GM18861 (cell line): ENCODE results near the gene TCF25.

ENCODE experiments used
- ATAC-seq: cut with Tn5 transposase; IDR thresholded peaks from one replicate; pipeline ENCODE4 v1.9.1; 2021; ENCODE audit not compliant: unreplicated experiment

Gene TCF25

GRCh38 chr16:89843409-89844350, 29.7 kb upstream of the TCF25 start:
- ATAC-seq = no peak

GRCh38 chr16:89844739-89845339, 28.6 kb upstream of the TCF25 start:
- no peak for ATAC-seq

GRCh38 chr16:89845417-89845816, 28.0 kb upstream of the TCF25 start:
- no peak for ATAC-seq

- no peak for ATAC-seq
Measured at GRCh38 chr16:89847051-89847939, 26.1 kb upstream of the TCF25 start.

- no peak for ATAC-seq
Measured at GRCh38 chr16:89847940-89848297, 25.5 kb upstream of the TCF25 start.

GRCh38 chr16:89848974-89849373, 24.4 kb upstream of the TCF25 start:
- no peak for ATAC-seq

GRCh38 chr16:89853306-89853993, 19.9 kb upstream of the TCF25 start:
- ATAC-seq = no peak

- ATAC-seq = no peak
Measured at GRCh38 chr16:89855301-89855945, 18.0 kb upstream of the TCF25 start.

- ATAC-seq = no peak
Measured at GRCh38 chr16:89855986-89856385, 17.4 kb upstream of the TCF25 start.

GRCh38 chr16:89858973-89859614, 14.3 kb upstream of the TCF25 start:
- ATAC-seq = no peak

- ATAC-seq = no peak
Measured at GRCh38 chr16:89859615-89860007, 13.8 kb upstream of the TCF25 start.

GRCh38 chr16:89860747-89861304, 12.6 kb upstream of the TCF25 start:
- no peak for ATAC-seq

- no peak for ATAC-seq
Measured at GRCh38 chr16:89861648-89862047, 11.7 kb upstream of the TCF25 start.

- ATAC-seq = no peak
Measured at GRCh38 chr16:89862732-89863131, 10.7 kb upstream of the TCF25 start.

GRCh38 chr16:89863741-89864526, 9.5 kb upstream of the TCF25 start:
- ATAC-seq = peak; percentile 68

GRCh38 chr16:89864527-89864820, 8.9 kb upstream of the TCF25 start:
- ATAC-seq = no peak

- no peak for ATAC-seq
Measured at GRCh38 chr16:89867918-89868317, 5.5 kb upstream of the TCF25 start.

GRCh38 chr16:89869911-89870310, 3.5 kb upstream of the TCF25 start:
- ATAC-seq = no peak

- ATAC-seq = no peak
Measured at GRCh38 chr16:89870440-89870839, 3.0 kb upstream of the TCF25 start.
